K562 (cell line): ENCODE data around the gene PHACTR2. TPM values are rescaled to one million over a fixed set of nuclear protein-coding genes. Genes with fewer than 3 reads are reported as not detected.
"Not testable (repeated sequence)": the region's sequence is repeated elsewhere in the genome, so short reads cannot be mapped to it uniquely, and the experiment has no call there.

Experiments used
- ATAC-seq: fragments of 200-7000 bp; cut with Tn5 transposase; 3 replicates; pipeline ENCODE4 v1.9.1; 2020; ENCODE audit warnings: moderate library complexity
- BruUV-seq: library from RNA; stranded (reverse); fragments of 400-500 nt; replicated peaks from 2 replicates; lab custom pipeline; 2021; lab: Mats Ljungman, UMichigan
- CTCF ChIA-PET: fragments of 300-600 bp; formaldehyde crosslinking; extraction: SDS; loops from one replicate; lab custom pipeline; 2021; ENCODE audit warnings: low intra/inter-chr PET ratio; lab: Yijun Ruan, JAX
- POLR2A ChIA-PET: fragments of 300-600, 350-650 bp; sonication (Branson Sonifier 250); formaldehyde crosslinking; extraction: SDS; loops from one replicate; lab custom pipeline; 2021; ENCODE audit warnings: antibody characterized with exemption, inconsistent platforms; lab: Yijun Ruan, JAX
- DNase-seq, 4 experiments: peaks; one replicate each; pipeline versions ENCODE4 v3.0.0 to v3.0.0-alpha.2; 2011 to 2018; ENCODE audit warnings: low spot score in 3 of 4, mixed read lengths in 3 of 4; ENCODE audit errors: extremely low read depth in 1 of 4
- FAIRE-seq: peaks from 2 replicates; lab custom pipeline; 2011; peaks lifted over from hg19 to GRCh38; lab: Jason Lieb, UNC
- H2AFZ ChIP-seq: 2 replicates; pipeline ENCODE4 v1.6.0; 2011; ENCODE audit warnings: low read depth, low read length, control low read depth, inconsistent platforms
- H3K27ac ChIP-seq: fragments of 200-600 bp; 3 replicates; pipeline ENCODE4 v1.8.0; 2011; ENCODE audit warnings: low read depth, mild to moderate bottlenecking, control low read depth, inconsistent platforms, low read length, moderate library complexity, mixed read lengths; ENCODE audit errors: extremely low read depth
- H3K27me3 ChIP-seq, 2 experiments: fragments of 300-600 bp in 1 of 2; 2 replicates in 1 of 2; 3 replicates in 1 of 2; pipeline versions ENCODE4 v1.6.0 to v1.8.0; 2011; ENCODE audit warnings: inconsistent platforms in 2 of 2, low read length in 2 of 2, mild to moderate bottlenecking in 1 of 2, mixed read lengths in 1 of 2, moderate library complexity in 1 of 2; ENCODE audit not compliant: control insufficient read depth in 2 of 2, insufficient read depth in 2 of 2
- H3K36me3 ChIP-seq: fragments of 300-600 bp; 3 replicates; pipeline ENCODE4 v1.8.0; 2011; ENCODE audit warnings: mild to moderate bottlenecking, low read length, inconsistent platforms; ENCODE audit not compliant: control insufficient read depth, insufficient read depth
- H3K4me1 ChIP-seq, 2 experiments: fragments of 200-600 bp in 1 of 2; replicated peaks in 1 of 2; 2 replicates in 1 of 2; 3 replicates in 1 of 2; pipeline versions ENCODE4 v1.5.1 to v1.8.0; 2011; ENCODE audit warnings: inconsistent platforms in 2 of 2, low read length in 2 of 2, mild to moderate bottlenecking in 1 of 2, mixed read lengths in 1 of 2, moderate library complexity in 1 of 2; ENCODE audit not compliant: control insufficient read depth in 2 of 2, insufficient read depth in 2 of 2
- H3K4me2 ChIP-seq: 2 replicates; pipeline ENCODE4 v1.6.1; 2011; ENCODE audit warnings: low read length, control low read depth, inconsistent platforms, mixed read lengths; ENCODE audit not compliant: insufficient read depth
- H3K4me3 ChIP-seq: fragments of 200-600 bp; sonication (generic), shearing (Covaris generic); 2 replicates; pipeline ENCODE4 v1.5.1; 2016; ENCODE audit warnings: control low read depth, inconsistent platforms
- H3K79me2 ChIP-seq: fragments of 200-600 bp; 3 replicates; pipeline ENCODE4 v1.8.0; 2011; ENCODE audit warnings: low read length, inconsistent platforms; ENCODE audit not compliant: control insufficient read depth, insufficient read depth
- H3K9ac ChIP-seq, 2 experiments: 2 replicates each; pipeline versions ENCODE4 v1.6.0 to v1.6.1; 2011; ENCODE audit warnings: low read depth in 2 of 2, low read length in 2 of 2, control low read depth in 1 of 2, inconsistent platforms in 1 of 2, mild to moderate bottlenecking in 1 of 2, mixed read lengths in 1 of 2; ENCODE audit not compliant: insufficient read depth in 1 of 2
- H3K9me1 ChIP-seq: one replicate; pipeline ENCODE4 v1.6.0; 2011; ENCODE audit warnings: inconsistent platforms, mild to moderate bottlenecking, low read length, moderate library complexity; ENCODE audit not compliant: control insufficient read depth, insufficient read depth
- H3K9me3 ChIP-seq: replicated peaks from 2 replicates; pipeline ENCODE4 v1.5.1; 2011; ENCODE audit warnings: low read depth, low read length, inconsistent platforms; ENCODE audit not compliant: control insufficient read depth, insufficient read depth
- H4K20me1 ChIP-seq: replicated peaks from 2 replicates; pipeline ENCODE4 v1.6.1; 2011; ENCODE audit warnings: low read length, inconsistent platforms, mixed read lengths; ENCODE audit not compliant: control insufficient read depth, insufficient read depth
- KLF16 ChIP-seq: IDR thresholded peaks from 2 replicates; pipeline ENCODE4 v1.6.1; 2016; ENCODE audit warnings: antibody characterized with exemption
- MEIS2 ChIP-seq: fragments of 450-650 bp; IDR thresholded peaks from 2 replicates; pipeline ENCODE4 v1.6.1; 2014; ENCODE audit warnings: mild to moderate bottlenecking; ENCODE audit not compliant: partially characterized antibody
- WGBS: fragments of 100-300 bp; shearing (Covaris generic); methylation state at CpG from one replicate; pipeline ENCODE4 v1.1.6; 2016; ENCODE audit warnings: low coverage, mixed read lengths; ENCODE audit not compliant: insufficient coverage; ENCODE audit errors: missing lambda C conversion rate; 5-methylcytosine and 5-hydroxymethylcytosine counted together
- in situ Hi-C: fragments of 300-500 bp; cut with MboI; formaldehyde crosslinking; loops from 4 replicates; pipeline ENCODE4 v1.15.0; 2018; ENCODE audit warnings: inconsistent platforms, mixed read lengths
- intact Hi-C: fragments of 100-400 bp; cut with micrococcal nuclease; formaldehyde crosslinking; loops from 2 replicates; pipeline ENCODE4 v1.14.2; 2022
- polyA plus RNA-seq, 8 experiments: library from polyadenylated mRNA; depleted of rRNA in 4 of 8; stranded (reverse) in 5 of 8; unstranded in 3 of 8; fragments of >200 nt; fragmentation: Nextera tagmentation in 2 of 8; fragmentation: Illumina TruSeq in 1 of 8; extraction: Ambion mirVana in 2 of 8; extraction: Trizol in 1 of 8; gene quantifications; 2 replicates each; pipeline versions ENCODE4 v1.2.1 to v1.2.3, GENCODE V29; 2011 to 2014; ENCODE audit warnings: inconsistent platforms in 1 of 8, missing spikeins in 1 of 8
- total RNA-seq, 7 experiments: library from RNA; depleted of rRNA in 6 of 7; stranded (reverse); fragments of >200 nt in 6 of 7; fragmentation: Illumina TruSeq in 2 of 7; extraction: Trizol in 2 of 7; gene quantifications; 2 replicates each; pipeline versions ENCODE4 v1.2.1 to v1.2.3, GENCODE V29; 2011 to 2021; ENCODE audit warnings: low replicate concordance in 1 of 7

Gene PHACTR2
- total and polyA plus RNA-seq, 9 of the 15 experiments (the other 6 are each of a cell fraction or from before 2014, with no cell fraction given): 5.3 to 52.5 (median 22.9) TPM

DNA sequence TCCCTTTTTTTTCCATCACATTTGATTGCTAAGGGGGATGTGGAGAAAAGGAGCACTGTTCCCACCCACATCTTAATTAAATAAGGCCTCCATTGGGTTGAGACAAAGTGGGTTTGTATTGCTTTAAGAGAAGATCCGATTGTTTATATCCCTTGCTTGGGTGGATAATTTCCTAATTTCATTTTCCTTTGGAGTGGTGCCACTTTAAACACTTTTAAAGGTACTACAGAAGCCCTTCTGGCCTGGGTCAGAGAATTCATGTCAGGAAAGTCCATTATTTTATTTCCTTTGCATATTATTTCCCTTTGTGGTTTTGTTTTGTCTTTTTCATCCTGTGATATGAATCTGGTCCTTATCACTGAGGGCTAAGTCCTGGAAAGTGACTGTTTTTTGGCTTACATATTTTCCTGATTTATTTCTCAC lies 56.9 kb downstream of the PHACTR2 start:
- POLR2A ChIA-PET: no interaction called here

GRCh38 chr6:143738072-143738690 lies 60.4 kb downstream of the PHACTR2 start:
- H3K27ac ChIP-seq, H2AFZ ChIP-seq, H3K4me3 ChIP-seq, H3K27me3 ChIP-seq, H3K9me3 ChIP-seq, in situ Hi-C loops, FAIRE-seq, CTCF ChIA-PET, DNase-seq, H3K79me2 ChIP-seq, H3K9ac ChIP-seq, H4K20me1 ChIP-seq, POLR2A ChIA-PET, H3K4me2 ChIP-seq, BruUV-seq, intact Hi-C loops, H3K36me3 ChIP-seq, H3K9me1 ChIP-seq, ATAC-seq: not testable (repeated sequence)
- H3K4me1 ChIP-seq: peaks cover 0 to 13% of the 10 kb centered on the region in 2 experiments; a peak in 2 of 5 replicates
- WGBS: 70% methylated on average over 12 of the region's 12 CpGs

More for the DNA sequence above, 56.9 kb downstream of the PHACTR2 start:
- FAIRE-seq (no peak), DNase-seq (no peak), ATAC-seq (no peak)
- WGBS: 20% methylated on average over 1 of the region's 1 CpG
- H3K27me3 ChIP-seq: no peaks in the 10 kb centered on the region
- TF ChIP-seq KLF16 (no peak), MEIS2 (peak; percentile 14)
- H2AFZ ChIP-seq: no peak overlapping the region
- peaks cover 0 to 25% of the 10 kb centered on the region in 2 experiments; a peak in 2 of 5 replicates for H3K4me1 ChIP-seq
- H3K79me2 ChIP-seq: no peaks in the 10 kb centered on the region
- H3K36me3 ChIP-seq: no peaks in the 10 kb centered on the region
- H3K27ac ChIP-seq: no peak overlapping the region
- intact Hi-C loops: no loop called here
- H3K4me2 ChIP-seq: no peak overlapping the region
- in situ Hi-C loops: no loop called here
- no peaks in the 10 kb centered on the region for H4K20me1 ChIP-seq
- H3K9ac ChIP-seq: no peak overlapping the region
- no peaks in the 10 kb centered on the region for H3K9me3 ChIP-seq
- no TSS peak for BruUV-seq
- CTCF ChIA-PET: no interaction called here
- H3K9me1 ChIP-seq: no peaks in the 10 kb centered on the region
- no peak overlapping the region for H3K4me3 ChIP-seq
